HEK293 (cell line): ENCODE measurements around the gene SULT1A3.
"Not testable (repeated sequence)": the region's sequence is repeated elsewhere in the genome, so short reads cannot be mapped to it uniquely, and the experiment has no call there.

ENCODE experiments used
- CTCF ChIA-PET: fragments of 350-600 bp; formaldehyde crosslinking; extraction: SDS; loops from one replicate; lab custom pipeline; 2021; ENCODE audit warnings: antibody characterized with exemption; lab: Yijun Ruan, JAX
- POLR2A ChIA-PET: fragments of 300-600 bp; formaldehyde crosslinking; extraction: SDS; loops from one replicate; lab custom pipeline; 2020; ENCODE audit warnings: antibody characterized with exemption, inconsistent platforms; lab: Yijun Ruan, JAX
- H3K27ac ChIP-seq: fragments of 200-500 bp; sonication (Bioruptor generic); 2 replicates; pipeline ENCODE4 v1.5.1; 2014; ENCODE audit warnings: low read depth, low read length, control low read depth, inconsistent platforms; ENCODE audit errors: extremely low read depth
- H3K36me3 ChIP-seq, 2 experiments: fragments of 200-500 bp in 1 of 2; sonication (Bioruptor generic) in 1 of 2; 1 replicate in 1 of 2; 2 replicates in 1 of 2; pipeline ENCODE4 v1.5.1; 2014 to 2017; ENCODE audit warnings: inconsistent platforms in 2 of 2, low read length in 2 of 2; ENCODE audit not compliant: control insufficient read depth in 2 of 2, insufficient read depth in 1 of 2
- H3K4me1 ChIP-seq: fragments of 200-500 bp; sonication (Bioruptor generic); 2 replicates; pipeline ENCODE4 v1.5.1; 2014; ENCODE audit warnings: mild to moderate bottlenecking, low read length, inconsistent platforms; ENCODE audit not compliant: control insufficient read depth, insufficient read depth
- H3K4me3 ChIP-seq: 2 replicates; pipeline ENCODE4 v1.5.1; 2011; ENCODE audit warnings: low read depth, mild to moderate bottlenecking, control low read depth, low read length, moderate library complexity
- H3K9me3 ChIP-seq: fragments of 200-500 bp; sonication (Bioruptor generic); 2 replicates; pipeline ENCODE4 v1.5.1; 2014; ENCODE audit warnings: low read depth, low read length, inconsistent platforms; ENCODE audit not compliant: control insufficient read depth, insufficient read depth
- SP3 ChIP-seq: fragments of 450-650 bp; formaldehyde crosslinking; IDR thresholded peaks from 2 replicates; pipeline ENCODE4 v1.5.1; 2016; ENCODE audit warnings: missing biosample characterization, missing genetic modification characterization
- ZBTB1 ChIP-seq: fragments of 450-650 bp; formaldehyde crosslinking; IDR thresholded peaks from 2 replicates; pipeline ENCODE4 v1.5.1; 2016; ENCODE audit warnings: missing biosample characterization, missing genetic modification characterization
- ZBTB17 ChIP-seq: fragments of 450-650 bp; formaldehyde crosslinking; IDR thresholded peaks from 2 replicates; pipeline ENCODE4 v1.5.1; 2016; ENCODE audit warnings: missing biosample characterization, missing genetic modification characterization
- ZEB2 ChIP-seq: fragments of 450-650 bp; formaldehyde crosslinking; IDR thresholded peaks from 2 replicates; pipeline ENCODE4 v1.5.1; 2016; ENCODE audit warnings: missing biosample characterization, missing genetic modification characterization
- ZNF140 ChIP-seq: fragments of 450-650 bp; formaldehyde crosslinking; IDR thresholded peaks from 2 replicates; pipeline ENCODE4 v1.5.1; 2016; ENCODE audit warnings: missing biosample characterization, missing genetic modification characterization
- ZNF223 ChIP-seq: fragments of 450-650 bp; formaldehyde crosslinking; IDR thresholded peaks from 2 replicates; pipeline ENCODE4 v1.5.1; 2016; ENCODE audit warnings: missing biosample characterization, missing genetic modification characterization
- ZNF280C ChIP-seq: fragments of 450-650 bp; formaldehyde crosslinking; IDR thresholded peaks from 2 replicates; pipeline ENCODE4 v1.5.1; 2016; ENCODE audit warnings: missing biosample characterization, missing genetic modification characterization
- ZNF354C ChIP-seq: fragments of 450-650 bp; formaldehyde crosslinking; IDR thresholded peaks from 2 replicates; pipeline ENCODE4 v1.5.1; 2016; ENCODE audit warnings: missing biosample characterization, missing genetic modification characterization, low read depth, borderline replicate concordance
- ZNF518A ChIP-seq: fragments of 450-650 bp; formaldehyde crosslinking; conservative IDR thresholded peaks from 2 replicates; pipeline ENCODE4 v1.5.1; 2016; ENCODE audit warnings: low read depth, missing biosample characterization, missing genetic modification characterization
- ZNF664 ChIP-seq: fragments of 450-650 bp; formaldehyde crosslinking; IDR thresholded peaks from 2 replicates; pipeline ENCODE4 v1.5.1; 2016; ENCODE audit warnings: missing biosample characterization, missing genetic modification characterization
- TF ChIP-seq, protein P1 (sequence below): fragments of 450-650 bp; IDR thresholded peaks from 2 replicates; pipeline ENCODE4 v1.5.1; 2018; ENCODE audit warnings: missing biosample characterization, mild to moderate bottlenecking, missing genetic modification characterization
- TF ChIP-seq, protein P2 (sequence below): IDR thresholded peaks from 2 replicates; pipeline ENCODE4 v1.6.1; 2011; ENCODE audit warnings: mild to moderate bottlenecking, low read depth, low read length, borderline replicate concordance

SULT1A3 gene

DNA sequence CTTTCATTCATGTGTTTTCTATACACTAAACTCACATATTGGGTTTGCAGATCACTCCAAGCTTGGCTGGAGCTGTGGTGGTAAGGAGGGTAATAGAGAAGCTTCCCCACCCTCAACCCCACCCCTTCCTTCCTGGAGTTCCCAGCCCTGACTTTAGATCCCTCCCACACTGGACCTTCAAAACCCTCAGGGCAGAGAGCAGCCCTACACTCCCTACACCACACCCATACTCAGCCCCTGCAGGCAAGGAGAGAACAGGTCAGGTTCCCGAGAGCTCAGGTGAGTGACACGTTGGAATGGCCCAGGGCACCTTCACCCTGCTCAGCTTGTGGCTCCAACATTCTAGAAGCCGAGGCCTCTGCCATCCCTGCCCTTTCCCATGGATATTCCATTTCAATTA, at the start of gene SULT1A3:
SULT1A3 (plus strand) TSS at position 207 of the 400 bp plus-strand sequence. CDS start 1,474 bp downstream, outside the sequence.
- H3K4me1 ChIP-seq, POLR2A ChIA-PET, CTCF ChIA-PET, H3K9me3 ChIP-seq, H3K27ac ChIP-seq, H3K36me3 ChIP-seq, H3K4me3 ChIP-seq: not testable (repeated sequence)

- H3K4me1 ChIP-seq: no peaks in the 10 kb centered on the region
- TF ChIP-seq ZBTB1 (tag by site-specific recombination): no peak
- no peak for TF ChIP-seq ZBTB17 (tag by site-specific recombination)
- TF ChIP-seq ZNF140 (tag by site-specific recombination): no peak
- TF ChIP-seq ZNF664: no peak
- TF ChIP-seq, protein P1, sequence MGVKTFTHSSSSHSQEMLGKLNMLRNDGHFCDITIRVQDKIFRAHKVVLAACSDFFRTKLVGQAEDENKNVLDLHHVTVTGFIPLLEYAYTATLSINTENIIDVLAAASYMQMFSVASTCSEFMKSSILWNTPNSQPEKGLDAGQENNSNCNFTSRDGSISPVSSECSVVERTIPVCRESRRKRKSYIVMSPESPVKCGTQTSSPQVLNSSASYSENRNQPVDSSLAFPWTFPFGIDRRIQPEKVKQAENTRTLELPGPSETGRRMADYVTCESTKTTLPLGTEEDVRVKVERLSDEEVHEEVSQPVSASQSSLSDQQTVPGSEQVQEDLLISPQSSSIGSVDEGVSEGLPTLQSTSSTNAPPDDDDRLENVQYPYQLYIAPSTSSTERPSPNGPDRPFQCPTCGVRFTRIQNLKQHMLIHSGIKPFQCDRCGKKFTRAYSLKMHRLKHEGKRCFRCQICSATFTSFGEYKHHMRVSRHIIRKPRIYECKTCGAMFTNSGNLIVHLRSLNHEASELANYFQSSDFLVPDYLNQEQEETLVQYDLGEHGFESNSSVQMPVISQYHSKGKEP: no peak
- no peak for TF ChIP-seq SP3 (tag by site-specific recombination)
- TF ChIP-seq ZNF223 (tag by site-specific recombination): no peak
- no peak for TF ChIP-seq ZEB2
- TF ChIP-seq ZNF280C (tag by site-specific recombination): no peak
- no peak for TF ChIP-seq ZNF518A (tag by site-specific recombination)
- TF ChIP-seq ZNF354C (tag by site-specific recombination): no peak
- TF ChIP-seq, protein P2, sequence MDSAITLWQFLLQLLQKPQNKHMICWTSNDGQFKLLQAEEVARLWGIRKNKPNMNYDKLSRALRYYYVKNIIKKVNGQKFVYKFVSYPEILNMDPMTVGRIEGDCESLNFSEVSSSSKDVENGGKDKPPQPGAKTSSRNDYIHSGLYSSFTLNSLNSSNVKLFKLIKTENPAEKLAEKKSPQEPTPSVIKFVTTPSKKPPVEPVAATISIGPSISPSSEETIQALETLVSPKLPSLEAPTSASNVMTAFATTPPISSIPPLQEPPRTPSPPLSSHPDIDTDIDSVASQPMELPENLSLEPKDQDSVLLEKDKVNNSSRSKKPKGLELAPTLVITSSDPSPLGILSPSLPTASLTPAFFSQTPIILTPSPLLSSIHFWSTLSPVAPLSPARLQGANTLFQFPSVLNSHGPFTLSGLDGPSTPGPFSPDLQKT: no peak
- CTCF ChIA-PET: interaction anchor here (0.6 kb wide), 1 partner anchor 230 kb away, joined by 4 read pairs; no protein-coding TSS in a partner anchor
- POLR2A ChIA-PET: interaction anchor here (0.6 kb wide), 1 partner anchor 10 kb away, joined by 7 read pairs; no protein-coding TSS in a partner anchor
- H3K9me3 ChIP-seq: no peaks in the 10 kb centered on the region
- no peak overlapping the region for H3K27ac ChIP-seq
- H3K36me3 ChIP-seq: no peaks in the 10 kb centered on the region
- H3K4me3 ChIP-seq: no peak overlapping the region
Measured at GRCh38 chr16:30151091-30151490, 48.0 kb upstream of the SULT1A3 start.
